ENCODE measurements around the gene C17orf113.

C17orf113 gene

GRCh38 chr17:42045719-42046118 lies 4.7 kb downstream of the C17orf113 start:
- H3K4me3 Mint-ChIP-seq: no peak overlapping the region
- no peak for DNase-seq
- H3K9me3 Mint-ChIP-seq: no peaks in the 10 kb centered on the region
- H3K27me3 Mint-ChIP-seq: peaks cover 5 to 15% of the 10 kb centered on the region in 2 donors
- H3K36me3 Mint-ChIP-seq (ENCODE audit: insufficient read depth): peaks cover 5% of the 10 kb centered on the region
- H3K27ac Mint-ChIP-seq: no peak overlapping the region
- H3K4me1 Mint-ChIP-seq (ENCODE audit: low read depth in 2 of 2): peaks cover under 1 to 6% of the 10 kb centered on the region in 2 donors
- no peak for ATAC-seq (replicated peaks)

GRCh38 chr17:42042598-42043319 lies 7.6 kb downstream of the C17orf113 start:
- Mint-ChIP-seq H3K4me1 (ENCODE audit: low read depth in 2 of 2) (no peaks in the 10 kb centered on the region), H3K27ac (no peak overlapping the region), H3K9me3 (no peaks in the 10 kb centered on the region), H3K27me3 (peaks cover 0 to 2% of the 10 kb centered on the region in 2 donors), H3K36me3 (ENCODE audit: insufficient read depth) (peaks cover 3% of the 10 kb centered on the region), H3K4me3 (no peak overlapping the region)
- DNase-seq (no peak), ATAC-seq (replicated peaks) (no peak)

GRCh38 chr17:42041619-42042018 lies 8.8 kb downstream of the C17orf113 start:
- H3K4me1 Mint-ChIP-seq (ENCODE audit: low read depth in 2 of 2): no peaks in the 10 kb centered on the region
- ATAC-seq (replicated peaks) (no peak), DNase-seq (no peak)
- peaks cover 3% of the 10 kb centered on the region for H3K36me3 Mint-ChIP-seq (ENCODE audit: insufficient read depth)
- no peak overlapping the region for H3K27ac Mint-ChIP-seq
- no peaks in the 10 kb centered on the region for H3K9me3 Mint-ChIP-seq
- peaks cover 0 to 14% of the 10 kb centered on the region in 2 donors for H3K27me3 Mint-ChIP-seq
- H3K4me3 Mint-ChIP-seq: no peak overlapping the region

- ATAC-seq (replicated peaks) (no peak), DNase-seq (no peak)
- no peaks in the 10 kb centered on the region for H3K9me3 Mint-ChIP-seq
- H3K4me1 Mint-ChIP-seq (ENCODE audit: low read depth in 2 of 2): no peaks in the 10 kb centered on the region
- H3K27me3 Mint-ChIP-seq: peaks cover 0 to 15% of the 10 kb centered on the region in 2 donors
- H3K4me3 Mint-ChIP-seq: no peak overlapping the region
- H3K27ac Mint-ChIP-seq: no peak overlapping the region
- peaks cover 3% of the 10 kb centered on the region for H3K36me3 Mint-ChIP-seq (ENCODE audit: insufficient read depth)
Measured at GRCh38 chr17:42040818-42041217, 9.6 kb downstream of the C17orf113 start.

GRCh38 chr17:42039794-42040763 lies 10.3 kb downstream of the C17orf113 start:
- ATAC-seq (replicated peaks) (no peak), DNase-seq (no peak)
- H3K27me3 Mint-ChIP-seq: peaks cover 0 to 15% of the 10 kb centered on the region in 2 donors
- no peaks in the 10 kb centered on the region for H3K9me3 Mint-ChIP-seq
- no peak overlapping the region for H3K27ac Mint-ChIP-seq
- peaks cover 3% of the 10 kb centered on the region for H3K36me3 Mint-ChIP-seq (ENCODE audit: insufficient read depth)
- no peaks in the 10 kb centered on the region for H3K4me1 Mint-ChIP-seq (ENCODE audit: low read depth in 2 of 2)
- H3K4me3 Mint-ChIP-seq: no peak overlapping the region

GRCh38 chr17:42038221-42038973 lies 12.0 kb downstream of the C17orf113 start:
- Mint-ChIP-seq H3K4me3 (no peak overlapping the region), H3K4me1 (ENCODE audit: low read depth in 2 of 2) (peaks cover 0 to 1% of the 10 kb centered on the region in 2 donors), H3K9me3 (no peaks in the 10 kb centered on the region), H3K27me3 (peaks cover 10 to 15% of the 10 kb centered on the region in 2 donors), H3K36me3 (ENCODE audit: insufficient read depth) (peaks cover 3% of the 10 kb centered on the region), H3K27ac (no peak overlapping the region)
- no peak for DNase-seq
- ATAC-seq (replicated peaks): no peak

- no peak for ATAC-seq (replicated peaks)
- H3K36me3 Mint-ChIP-seq (ENCODE audit: insufficient read depth): no peaks in the 10 kb centered on the region
- H3K4me1 Mint-ChIP-seq (ENCODE audit: low read depth in 2 of 2): peaks cover 0 to 1% of the 10 kb centered on the region in 2 donors
- no peak overlapping the region for H3K4me3 Mint-ChIP-seq
- no peak for DNase-seq
- no peaks in the 10 kb centered on the region for H3K9me3 Mint-ChIP-seq
- peak overlapping the region in 1 of 2 donors; percentile 32 for H3K27ac Mint-ChIP-seq
- peaks cover 11 to 19% of the 10 kb centered on the region in 2 donors for H3K27me3 Mint-ChIP-seq
Measured at GRCh38 chr17:42034059-42034458, 16.3 kb downstream of the C17orf113 start.

- ATAC-seq (replicated peaks) (no peak), DNase-seq (no peak)
Measured at GRCh38 chr17:42031584-42031983, 18.8 kb downstream of the C17orf113 start.

GRCh38 chr17:42028791-42029127 lies 21.6 kb downstream of the C17orf113 start:
- no peak for ATAC-seq (replicated peaks)
- peaks cover 15 to 16% of the 10 kb centered on the region in 2 donors for H3K27me3 Mint-ChIP-seq
- peaks cover 13% of the 10 kb centered on the region for H3K36me3 Mint-ChIP-seq (ENCODE audit: insufficient read depth)
- DNase-seq: no peak
- no peak overlapping the region for H3K27ac Mint-ChIP-seq
- no peaks in the 10 kb centered on the region for H3K9me3 Mint-ChIP-seq
- H3K4me1 Mint-ChIP-seq (ENCODE audit: low read depth in 2 of 2): peaks cover 5 to 9% of the 10 kb centered on the region in 2 donors
- H3K4me3 Mint-ChIP-seq: no peak overlapping the region

More at GRCh38 chr17:42031584-42031983, 18.8 kb downstream of the C17orf113 start:
- Mint-ChIP-seq H3K36me3 (ENCODE audit: insufficient read depth) (peaks cover 3% of the 10 kb centered on the region), H3K27me3 (peaks cover 17 to 22% of the 10 kb centered on the region in 2 donors), H3K4me3 (no peak overlapping the region), H3K9me3 (no peaks in the 10 kb centered on the region), H3K27ac (no peak overlapping the region), H3K4me1 (ENCODE audit: low read depth in 2 of 2) (peaks cover 0 to 1% of the 10 kb centered on the region in 2 donors)

- Mint-ChIP-seq H3K27ac (no peak overlapping the region), H3K36me3 (ENCODE audit: insufficient read depth) (peaks cover 13% of the 10 kb centered on the region), H3K27me3 (peaks cover 12 to 16% of the 10 kb centered on the region in 2 donors)
Measured at GRCh38 chr17:42027961-42028790, 22.2 kb downstream of the C17orf113 start.

GRCh38 chr17:42027590-42027889 lies 22.9 kb downstream of the C17orf113 start:
- Mint-ChIP-seq H3K9me3 (no peaks in the 10 kb centered on the region), H3K27me3 (peaks cover 12 to 16% of the 10 kb centered on the region in 2 donors), H3K4me1 (ENCODE audit: low read depth in 2 of 2) (peaks cover 5 to 8% of the 10 kb centered on the region in 2 donors), H3K27ac (no peak overlapping the region), H3K4me3 (no peak overlapping the region), H3K36me3 (ENCODE audit: insufficient read depth) (peaks cover 13% of the 10 kb centered on the region)
- ATAC-seq (replicated peaks) (no peak), DNase-seq (no peak)

More at GRCh38 chr17:42027961-42028790, 22.2 kb downstream of the C17orf113 start:
- peaks cover 5 to 8% of the 10 kb centered on the region in 2 donors for H3K4me1 Mint-ChIP-seq (ENCODE audit: low read depth in 2 of 2)
- ATAC-seq (replicated peaks): no peak
- no peak overlapping the region for H3K4me3 Mint-ChIP-seq
- DNase-seq: no peak
- H3K9me3 Mint-ChIP-seq: no peaks in the 10 kb centered on the region

- H3K36me3 Mint-ChIP-seq (ENCODE audit: insufficient read depth): peaks cover 13% of the 10 kb centered on the region
- no peaks in the 10 kb centered on the region for H3K9me3 Mint-ChIP-seq
- ATAC-seq (replicated peaks) (no peak), DNase-seq (no peak)
- H3K27me3 Mint-ChIP-seq: peaks cover 12 to 16% of the 10 kb centered on the region in 2 donors
- no peak overlapping the region for H3K4me3 Mint-ChIP-seq
- H3K4me1 Mint-ChIP-seq (ENCODE audit: low read depth in 2 of 2): peaks cover 5 to 10% of the 10 kb centered on the region in 2 donors
- no peak overlapping the region for H3K27ac Mint-ChIP-seq
Measured at GRCh38 chr17:42026857-42027589, 23.4 kb downstream of the C17orf113 start.
